Stimulated activated naive CD8-positive, alpha-beta T cell treated with anti-CD3 and anti-CD28 coated beads, Interleukin-15, amount 100 ng/mL, for 72 hours (primary cell): ENCODE measurements around the gene COL19A1.
"Not testable (repeated sequence)": the region's sequence is repeated elsewhere in the genome, so short reads cannot be mapped to it uniquely, and the experiment has no call there.

ENCODE experiments used
- ATAC-seq: fragments of 150-1000 bp; cut with Tn5 transposase; 2 replicates; pipeline ENCODE4 v1.10.0; 2021; ENCODE audit warnings: mild to moderate bottlenecking, moderate library complexity
- DNase-seq, 2 donors: peaks; one replicate each; pipeline ENCODE4 v3.0.0; 2021 to 2022
- H3K27ac Mint-ChIP-seq, 2 donors: one replicate each; pipeline ENCODE4 v1.8.0; 2022; ENCODE audit warnings: mild to moderate bottlenecking in 2 of 2, mixed read lengths in 2 of 2, moderate library complexity in 2 of 2
- H3K27me3 Mint-ChIP-seq: one replicate; pipeline ENCODE4 v1.8.0; 2022; ENCODE audit warnings: mixed read lengths
- H3K4me1 Mint-ChIP-seq: one replicate; pipeline ENCODE4 v1.8.0; 2022; ENCODE audit warnings: mild to moderate bottlenecking, mixed read lengths
- H3K4me3 Mint-ChIP-seq, 2 donors: one replicate each; pipeline ENCODE4 v1.8.0; 2022; ENCODE audit warnings: mild to moderate bottlenecking in 2 of 2, mixed read lengths in 2 of 2, moderate library complexity in 1 of 2
- H3K9me3 Mint-ChIP-seq, 2 donors: one replicate each; pipeline ENCODE4 v1.8.0; 2022; ENCODE audit warnings: mixed read lengths in 2 of 2

COL19A1 gene

DNA sequence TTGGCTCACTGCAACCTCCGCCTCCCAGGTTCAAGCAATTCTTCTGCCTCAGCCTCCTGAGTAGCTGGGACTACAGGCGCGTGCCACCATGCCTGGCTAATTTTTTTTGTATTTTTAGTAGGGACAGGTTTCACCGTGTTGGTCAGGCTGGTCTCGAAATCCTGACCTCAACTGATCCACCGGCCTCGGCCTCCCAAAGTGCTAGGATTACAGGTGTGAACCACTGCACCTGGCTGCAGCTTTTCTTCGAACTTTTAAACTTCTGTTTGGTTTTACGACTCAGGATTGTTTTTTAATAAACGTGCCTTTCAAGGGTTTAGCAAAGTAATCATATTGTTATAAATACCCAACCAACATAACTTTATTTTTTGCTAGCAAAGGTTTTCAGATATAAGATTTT lies 156.8 kb downstream of the COL19A1 start:
- DNase-seq, H3K4me3 Mint-ChIP-seq, H3K27me3 Mint-ChIP-seq, H3K4me1 Mint-ChIP-seq, H3K9me3 Mint-ChIP-seq, H3K27ac Mint-ChIP-seq, ATAC-seq: not testable (repeated sequence)

DNA sequence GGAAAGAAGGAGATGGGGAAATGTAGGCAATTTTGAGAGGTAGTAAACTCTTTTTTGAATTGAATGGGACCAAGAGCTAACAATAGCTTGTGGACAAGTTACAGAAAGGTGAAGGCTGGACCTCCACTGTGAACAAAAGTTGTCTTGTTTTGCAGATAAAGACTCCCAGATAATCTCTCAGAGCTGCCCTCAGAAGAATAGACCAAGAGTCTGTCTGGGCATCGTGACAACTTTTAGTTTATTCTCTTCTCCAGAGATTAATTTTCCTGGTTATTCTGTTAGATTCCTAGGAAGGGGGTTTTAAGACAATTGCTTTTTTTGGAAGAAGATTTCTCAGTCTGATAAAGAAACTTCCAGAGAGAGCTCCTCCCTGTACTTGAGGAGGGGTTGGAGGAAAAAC lies 161.9 kb downstream of the COL19A1 start:
- ATAC-seq, result no peak
- Mint-ChIP-seq H3K27me3 (peaks cover 12% of the 10 kb centered on the region), H3K4me1 (no peaks in the 10 kb centered on the region), H3K4me3 (no peak overlapping the region), H3K27ac (no peak overlapping the region), H3K9me3 (no peaks in the 10 kb centered on the region)
- no peak for DNase-seq

DNA sequence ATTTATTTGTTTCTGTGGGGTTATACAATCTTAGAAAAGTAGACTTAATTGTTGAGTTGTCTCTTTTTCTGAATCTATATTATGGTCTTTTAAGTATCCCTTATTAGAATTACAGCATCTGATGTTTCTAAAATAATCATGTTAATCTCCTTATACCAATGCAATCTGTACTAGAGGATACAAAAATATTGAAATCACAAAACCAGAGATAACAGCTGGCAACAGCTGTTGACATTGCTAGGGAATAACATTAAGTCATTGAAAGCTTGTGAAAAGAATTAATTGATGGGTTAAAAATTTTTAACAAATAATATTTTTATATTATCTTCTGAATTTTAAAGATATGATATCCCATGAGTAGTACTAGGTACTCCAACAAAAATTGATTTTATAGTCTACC lies 162.6 kb downstream of the COL19A1 start:
- DNase-seq (no peak), ATAC-seq (no peak)
- no peak overlapping the region for H3K4me3 Mint-ChIP-seq
- H3K27me3 Mint-ChIP-seq, result peaks cover 12% of the 10 kb centered on the region
- H3K9me3 Mint-ChIP-seq, result no peaks in the 10 kb centered on the region
- no peak overlapping the region for H3K27ac Mint-ChIP-seq
- no peaks in the 10 kb centered on the region for H3K4me1 Mint-ChIP-seq

DNA sequence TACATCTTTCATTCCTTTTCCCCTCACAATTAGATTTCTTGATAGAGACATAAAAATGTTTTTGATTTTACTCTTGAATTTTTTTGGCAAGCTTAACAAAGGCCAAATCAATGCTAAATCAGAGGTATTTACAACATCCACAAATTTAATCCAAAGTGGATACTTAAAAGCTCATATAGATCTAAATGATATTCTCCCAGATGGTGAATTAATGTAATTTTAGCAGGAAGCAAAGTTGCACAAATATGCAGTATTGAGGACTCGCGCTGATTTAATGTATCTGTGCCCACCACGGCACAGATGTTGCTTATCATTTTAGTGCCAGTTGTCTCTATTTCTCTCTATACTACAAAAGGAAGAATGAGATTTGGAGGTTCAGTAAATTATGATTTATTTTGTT lies 167.4 kb downstream of the COL19A1 start:
- no peak for ATAC-seq
- no peak for DNase-seq
- H3K4me3 Mint-ChIP-seq, result no peak overlapping the region
- peaks cover 12% of the 10 kb centered on the region for H3K27me3 Mint-ChIP-seq
- no peaks in the 10 kb centered on the region for H3K9me3 Mint-ChIP-seq
- H3K4me1 Mint-ChIP-seq, result no peaks in the 10 kb centered on the region
- H3K27ac Mint-ChIP-seq, result no peak overlapping the region

DNA sequence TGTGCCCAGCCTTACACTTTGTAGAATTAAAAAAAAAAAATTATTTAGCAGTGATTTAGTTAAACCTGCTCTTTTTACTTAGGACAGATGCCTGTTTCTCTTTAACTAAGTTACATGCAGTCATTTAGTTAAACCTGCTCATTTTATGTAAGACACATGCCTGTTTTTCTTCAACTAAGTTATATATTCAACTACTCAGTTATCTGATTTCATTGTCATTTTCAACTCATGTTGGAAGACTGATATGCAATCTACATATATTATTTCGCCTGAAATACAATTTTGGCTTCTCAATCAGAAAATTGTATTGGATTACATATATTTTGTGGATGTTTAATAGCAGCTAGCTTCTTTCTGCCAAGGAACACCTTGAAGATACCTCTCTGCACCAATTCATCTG lies 171.1 kb downstream of the COL19A1 start:
- Mint-ChIP-seq H3K4me1 (no peaks in the 10 kb centered on the region), H3K4me3 (no peak overlapping the region), H3K9me3 (no peaks in the 10 kb centered on the region), H3K27me3 (no peaks in the 10 kb centered on the region), H3K27ac (no peak overlapping the region)
- ATAC-seq (no peak), DNase-seq (no peak)

DNA sequence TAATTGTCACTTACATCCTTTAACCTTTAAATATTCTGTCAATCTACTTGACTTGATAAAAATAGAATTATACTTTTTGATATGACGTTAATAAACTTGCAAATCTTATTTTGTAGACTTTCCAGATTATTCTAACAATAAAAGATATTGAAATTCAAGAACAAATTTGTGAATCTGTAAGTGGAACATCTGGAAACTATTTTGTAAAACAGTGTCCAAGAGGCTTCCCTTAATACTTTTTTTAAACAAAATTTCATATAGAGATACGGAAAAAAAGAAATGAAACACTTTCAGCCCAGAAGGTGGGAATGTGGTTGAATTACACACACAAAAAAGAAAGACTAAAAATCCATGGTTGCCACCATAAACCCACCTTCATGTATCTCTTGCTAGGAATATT lies 174.4 kb downstream of the COL19A1 start:
- ATAC-seq (no peak), DNase-seq (no peak)
- H3K4me3 Mint-ChIP-seq, result no peak overlapping the region
- no peak overlapping the region for H3K27ac Mint-ChIP-seq
- H3K4me1 Mint-ChIP-seq, result no peaks in the 10 kb centered on the region
- no peaks in the 10 kb centered on the region for H3K9me3 Mint-ChIP-seq
- H3K27me3 Mint-ChIP-seq, result no peaks in the 10 kb centered on the region

DNA sequence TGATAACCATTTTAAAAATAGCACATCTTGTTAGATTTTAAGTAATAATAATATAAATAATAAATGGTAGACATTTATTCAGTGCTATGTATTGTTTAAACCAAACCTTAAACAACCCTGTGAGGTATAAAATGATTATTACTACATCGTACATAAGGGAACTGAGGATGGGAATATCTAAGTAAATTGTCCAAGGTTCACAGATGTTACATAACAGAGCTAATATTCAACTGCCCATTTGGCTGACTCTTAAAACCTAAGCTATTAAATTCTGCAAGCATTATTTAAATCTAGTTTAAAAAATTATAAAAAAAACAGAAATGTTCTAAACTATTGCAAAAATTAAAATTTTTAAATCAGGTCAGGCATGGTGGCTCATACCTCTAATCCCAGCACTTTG lies 175.1 kb downstream of the COL19A1 start:
- no peak for DNase-seq
- no peak overlapping the region for H3K4me3 Mint-ChIP-seq
- ATAC-seq, result no peak
- no peaks in the 10 kb centered on the region for H3K27me3 Mint-ChIP-seq
- H3K9me3 Mint-ChIP-seq, result no peaks in the 10 kb centered on the region
- H3K27ac Mint-ChIP-seq, result no peak overlapping the region
- no peaks in the 10 kb centered on the region for H3K4me1 Mint-ChIP-seq

DNA sequence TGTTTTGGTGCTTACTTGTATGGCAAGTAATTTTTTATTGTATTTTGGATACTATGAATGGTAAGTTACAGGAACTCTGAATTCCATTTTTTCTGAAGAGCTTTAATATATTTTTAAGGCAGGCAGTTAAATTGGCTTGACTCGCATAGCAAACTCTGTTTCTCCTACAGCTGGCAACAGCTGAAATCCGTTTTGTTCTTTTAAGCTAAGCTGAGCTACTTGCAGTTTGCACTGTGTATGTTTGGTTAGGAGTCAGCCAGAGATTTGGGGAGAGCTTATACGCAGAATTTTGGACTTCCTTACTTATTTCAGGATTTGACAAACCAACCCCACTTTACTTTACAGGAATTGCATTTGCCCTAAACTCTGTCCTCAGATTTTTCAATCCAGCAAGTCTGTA lies 179.1 kb downstream of the COL19A1 start:
- no peak overlapping the region for H3K27ac Mint-ChIP-seq
- H3K9me3 Mint-ChIP-seq, result no peaks in the 10 kb centered on the region
- no peak for ATAC-seq
- no peak for DNase-seq
- H3K4me1 Mint-ChIP-seq, result no peaks in the 10 kb centered on the region
- H3K4me3 Mint-ChIP-seq, result no peak overlapping the region
- no peaks in the 10 kb centered on the region for H3K27me3 Mint-ChIP-seq

DNA sequence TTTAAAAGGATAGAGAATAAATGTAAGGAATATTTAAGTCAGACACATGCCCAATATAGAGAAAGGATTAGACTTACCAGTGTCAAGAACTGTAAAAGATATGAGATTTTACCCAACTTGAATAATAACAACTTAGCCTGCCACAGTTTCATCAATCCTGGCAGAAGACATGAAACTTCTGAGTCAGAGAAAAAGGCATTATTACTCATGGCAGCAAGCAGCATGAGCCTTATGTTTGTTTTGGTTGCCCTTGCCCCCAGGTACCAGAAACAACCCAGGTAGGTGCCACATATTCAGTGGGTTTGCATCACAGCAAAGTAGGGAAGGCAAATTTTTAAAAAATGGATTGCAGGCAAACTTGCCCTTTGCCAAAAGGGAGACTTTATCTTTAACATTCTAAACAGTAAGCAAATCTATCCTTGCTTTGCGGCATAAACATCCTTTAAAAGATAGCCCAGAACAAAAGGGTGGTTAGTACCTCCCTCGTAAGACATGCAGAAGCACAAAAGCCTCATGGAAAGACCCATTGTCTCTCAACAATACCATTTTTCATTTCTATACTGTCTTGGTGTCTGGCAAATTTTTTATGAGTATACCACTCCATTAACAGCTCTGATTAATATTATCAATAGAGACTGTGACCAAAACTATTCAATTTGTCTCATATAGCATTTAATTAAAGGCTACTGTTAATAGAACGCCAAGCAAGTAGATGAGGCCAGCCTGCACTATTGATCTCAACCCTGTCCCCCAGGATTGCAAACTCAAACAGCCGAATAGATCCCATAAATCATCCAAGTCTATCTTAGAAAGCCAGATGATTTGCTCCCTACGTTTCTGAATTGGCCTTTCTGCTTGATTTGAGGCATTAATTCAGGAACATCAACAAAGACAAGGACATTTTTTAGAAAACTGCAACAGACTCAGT lies 185.1 kb downstream of the COL19A1 start:
- no peak overlapping the region for H3K27ac Mint-ChIP-seq
- H3K4me1 Mint-ChIP-seq, result no peaks in the 10 kb centered on the region
- DNase-seq, result no peak
- no peaks in the 10 kb centered on the region for H3K27me3 Mint-ChIP-seq
- no peak for ATAC-seq
- no peaks in the 10 kb centered on the region for H3K9me3 Mint-ChIP-seq
- H3K4me3 Mint-ChIP-seq, result no peak overlapping the region

DNA sequence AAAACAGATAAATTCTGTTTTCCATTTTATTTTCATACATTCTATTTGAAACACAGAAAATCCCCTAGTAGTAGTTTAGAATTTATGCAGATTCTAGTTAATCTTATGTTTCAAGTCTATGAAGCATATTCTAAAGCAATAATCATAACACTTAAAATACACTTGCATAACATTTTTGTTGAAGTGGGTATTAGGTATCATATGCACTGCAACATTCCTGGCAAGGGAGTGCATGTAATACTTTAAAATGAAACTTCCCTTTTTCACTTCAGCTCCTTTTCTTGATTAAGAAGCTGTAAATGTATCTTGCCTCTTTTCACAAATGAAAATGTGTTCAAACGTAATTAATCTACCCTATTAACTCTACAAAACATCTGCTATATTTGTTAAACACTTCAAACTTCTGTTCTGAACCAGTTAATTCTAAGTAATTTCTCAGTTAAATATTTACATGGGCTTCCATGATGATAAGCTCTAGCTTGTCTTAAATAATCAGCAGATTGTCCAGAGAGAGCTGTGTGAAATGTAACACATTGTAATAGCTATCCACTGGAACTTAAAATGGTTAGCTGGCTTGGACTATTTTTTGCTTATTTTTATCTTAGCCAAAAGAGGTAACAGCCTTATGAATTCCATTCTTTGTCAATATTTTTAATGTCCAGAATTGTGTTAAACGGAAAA lies 192.8 kb downstream of the COL19A1 start:
- DNase-seq, result no peak
- Mint-ChIP-seq H3K9me3 (no peaks in the 10 kb centered on the region), H3K4me3 (no peak overlapping the region), H3K27ac (no peak overlapping the region), H3K4me1 (no peaks in the 10 kb centered on the region), H3K27me3 (no peaks in the 10 kb centered on the region)
- no peak for ATAC-seq

DNA sequence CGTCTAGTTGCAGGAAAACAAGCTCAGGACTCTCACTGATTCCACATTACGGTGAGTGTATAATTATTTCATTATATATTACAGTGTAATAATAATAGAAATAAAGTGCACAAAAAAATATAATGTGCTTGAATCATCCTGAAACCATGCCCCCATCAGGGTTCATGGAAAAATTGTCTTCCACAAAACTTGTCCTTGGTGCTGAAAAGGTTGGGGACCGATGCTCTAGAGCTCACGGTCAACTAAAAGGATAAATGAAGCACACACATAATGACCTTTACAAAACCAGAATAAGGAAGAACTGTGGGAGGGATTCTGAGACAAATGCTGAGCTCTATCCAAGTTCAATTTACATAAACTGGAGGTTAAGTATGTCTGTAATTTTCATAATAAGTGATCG lies 194.3 kb downstream of the COL19A1 start:
- H3K4me3 Mint-ChIP-seq, result no peak overlapping the region
- H3K4me1 Mint-ChIP-seq, result no peaks in the 10 kb centered on the region
- ATAC-seq (no peak), DNase-seq (no peak)
- H3K27ac Mint-ChIP-seq, result no peak overlapping the region
- H3K27me3 Mint-ChIP-seq, result no peaks in the 10 kb centered on the region
- no peaks in the 10 kb centered on the region for H3K9me3 Mint-ChIP-seq

DNA sequence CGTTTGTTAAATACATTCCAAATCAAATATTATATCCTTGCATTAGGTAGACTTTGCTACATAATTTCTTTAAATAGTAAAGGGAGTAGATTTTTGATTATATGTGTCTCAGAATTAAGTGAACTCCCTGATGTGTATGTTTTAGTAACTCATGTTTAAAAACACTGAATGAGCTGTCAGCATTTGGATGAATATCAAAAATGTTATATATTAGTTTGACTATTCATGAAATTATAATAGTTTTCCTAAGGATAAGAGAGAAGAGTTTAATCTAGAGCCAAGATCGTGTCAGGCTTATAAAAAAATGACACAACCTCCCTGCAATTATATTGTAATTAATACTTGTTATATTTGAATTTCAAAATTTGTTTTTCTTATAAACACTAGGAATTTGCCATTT lies 195.2 kb downstream of the COL19A1 start:
- ATAC-seq, result no peak
- Mint-ChIP-seq H3K27me3 (no peaks in the 10 kb centered on the region), H3K4me3 (no peak overlapping the region), H3K9me3 (no peaks in the 10 kb centered on the region), H3K27ac (no peak overlapping the region), H3K4me1 (no peaks in the 10 kb centered on the region)
- DNase-seq, result no peak

DNA sequence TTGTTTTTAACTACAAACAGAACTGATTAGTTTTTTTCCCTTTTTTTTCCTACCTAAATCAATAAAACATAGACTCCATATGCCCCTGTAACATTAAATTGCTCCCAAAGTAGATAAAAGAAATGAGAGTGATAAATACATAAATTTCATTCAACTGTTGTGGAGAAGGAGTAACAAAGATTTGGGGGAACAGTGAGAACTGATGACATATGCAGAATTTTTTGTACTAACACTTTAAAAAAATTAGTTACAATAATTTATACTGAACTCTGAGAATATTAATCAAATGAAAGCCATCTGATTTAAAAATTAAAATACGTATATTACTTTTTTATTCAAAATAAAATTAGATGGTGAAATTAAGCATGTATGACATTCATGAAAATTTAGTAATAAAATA lies 195.7 kb downstream of the COL19A1 start:
- no peak overlapping the region for H3K4me3 Mint-ChIP-seq
- no peak for ATAC-seq
- DNase-seq, result no peak
- no peaks in the 10 kb centered on the region for H3K4me1 Mint-ChIP-seq
- no peaks in the 10 kb centered on the region for H3K27me3 Mint-ChIP-seq
- H3K9me3 Mint-ChIP-seq, result peaks cover 0 to 2% of the 10 kb centered on the region in 2 donors
- no peak overlapping the region for H3K27ac Mint-ChIP-seq

DNA sequence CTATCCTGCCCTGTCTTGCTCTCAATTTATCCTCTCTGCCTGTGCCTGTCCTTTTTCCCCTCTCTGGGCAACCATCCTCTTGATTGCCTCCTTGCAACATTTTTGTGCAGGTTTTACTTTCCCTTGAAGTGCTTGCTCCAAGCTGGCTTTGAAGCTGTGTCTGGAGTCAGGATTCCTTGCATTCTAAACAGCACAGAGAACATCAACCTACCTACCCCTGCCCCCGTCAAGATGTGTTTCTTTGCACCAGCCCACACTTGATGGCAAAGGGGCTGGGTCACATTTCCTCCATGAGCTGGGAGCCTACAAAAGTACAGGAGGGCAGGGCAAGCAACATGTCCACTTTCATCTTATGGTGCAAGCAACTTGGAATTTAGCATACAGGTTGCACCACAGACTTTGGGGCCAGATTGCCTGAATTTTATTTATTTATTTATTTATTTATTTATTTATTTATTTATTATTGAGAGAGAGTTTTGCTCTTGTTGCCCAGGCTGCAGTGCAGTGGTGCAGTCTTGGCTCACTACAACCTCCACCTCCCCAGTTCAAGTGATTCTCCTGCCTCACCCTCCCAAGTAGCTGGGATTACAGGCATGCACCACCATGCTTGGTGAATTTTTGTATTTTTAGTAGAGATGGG lies 206.3 kb downstream of the COL19A1 start:
- no peaks in the 10 kb centered on the region for H3K9me3 Mint-ChIP-seq
- H3K4me3 Mint-ChIP-seq, result no peak overlapping the region
- H3K4me1 Mint-ChIP-seq, result no peaks in the 10 kb centered on the region
- ATAC-seq (no peak), DNase-seq (no peak)
- H3K27ac Mint-ChIP-seq, result no peak overlapping the region
- no peaks in the 10 kb centered on the region for H3K27me3 Mint-ChIP-seq

DNA sequence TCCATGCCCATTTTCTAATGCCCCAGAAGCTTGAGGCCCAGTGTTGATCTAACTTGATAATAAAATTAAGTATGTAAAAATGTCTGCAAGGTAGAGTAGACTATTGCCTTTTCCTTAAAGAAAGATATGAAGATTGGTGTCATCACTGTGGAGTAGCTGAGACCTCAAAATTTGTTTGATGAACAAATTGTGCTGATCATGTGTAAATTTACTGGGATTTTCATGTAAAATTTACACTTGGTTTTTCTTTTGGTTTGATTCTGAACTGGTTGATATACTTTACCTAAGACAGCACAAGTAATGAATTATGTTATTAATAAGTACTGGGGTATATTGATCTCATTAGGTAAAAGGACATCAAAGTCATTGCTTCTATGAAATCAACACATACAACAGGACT lies 207.3 kb downstream of the COL19A1 start:
- Mint-ChIP-seq H3K4me1 (no peaks in the 10 kb centered on the region), H3K27ac (no peak overlapping the region), H3K9me3 (no peaks in the 10 kb centered on the region), H3K4me3 (no peak overlapping the region), H3K27me3 (no peaks in the 10 kb centered on the region)
- no peak for ATAC-seq
- DNase-seq, result no peak

DNA sequence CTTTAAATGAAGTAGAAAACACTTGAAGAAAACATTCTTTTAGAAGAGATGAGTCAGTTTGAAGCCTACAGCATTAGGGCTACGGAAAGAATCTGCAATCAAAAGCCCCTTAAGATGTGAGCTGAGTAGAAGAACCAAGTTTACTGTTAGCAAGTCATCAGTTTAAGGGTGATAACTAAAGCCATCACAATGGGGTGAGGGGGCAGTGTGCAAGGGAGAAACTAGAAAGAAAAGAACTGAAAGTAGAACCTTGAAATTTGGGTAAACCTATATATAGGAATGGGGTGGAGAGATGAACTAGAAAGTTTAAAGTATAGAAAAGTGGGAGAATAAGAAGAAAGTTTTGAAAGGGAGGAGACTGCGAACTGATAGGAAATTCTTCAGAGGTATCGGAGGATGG lies 212.9 kb downstream of the COL19A1 start:
- ATAC-seq (no peak), DNase-seq (no peak)
- no peaks in the 10 kb centered on the region for H3K9me3 Mint-ChIP-seq
- no peaks in the 10 kb centered on the region for H3K27me3 Mint-ChIP-seq
- no peak overlapping the region for H3K27ac Mint-ChIP-seq
- no peaks in the 10 kb centered on the region for H3K4me1 Mint-ChIP-seq
- H3K4me3 Mint-ChIP-seq, result no peak overlapping the region
